ENCODE data around the gene CKB. TPM values are rescaled to one million over a fixed set of nuclear protein-coding genes. Genes with fewer than 3 reads are reported as not detected.

CKB gene
- polyA plus RNA-seq, 3 donors: 185 to 228 (median 194) TPM

DNA sequence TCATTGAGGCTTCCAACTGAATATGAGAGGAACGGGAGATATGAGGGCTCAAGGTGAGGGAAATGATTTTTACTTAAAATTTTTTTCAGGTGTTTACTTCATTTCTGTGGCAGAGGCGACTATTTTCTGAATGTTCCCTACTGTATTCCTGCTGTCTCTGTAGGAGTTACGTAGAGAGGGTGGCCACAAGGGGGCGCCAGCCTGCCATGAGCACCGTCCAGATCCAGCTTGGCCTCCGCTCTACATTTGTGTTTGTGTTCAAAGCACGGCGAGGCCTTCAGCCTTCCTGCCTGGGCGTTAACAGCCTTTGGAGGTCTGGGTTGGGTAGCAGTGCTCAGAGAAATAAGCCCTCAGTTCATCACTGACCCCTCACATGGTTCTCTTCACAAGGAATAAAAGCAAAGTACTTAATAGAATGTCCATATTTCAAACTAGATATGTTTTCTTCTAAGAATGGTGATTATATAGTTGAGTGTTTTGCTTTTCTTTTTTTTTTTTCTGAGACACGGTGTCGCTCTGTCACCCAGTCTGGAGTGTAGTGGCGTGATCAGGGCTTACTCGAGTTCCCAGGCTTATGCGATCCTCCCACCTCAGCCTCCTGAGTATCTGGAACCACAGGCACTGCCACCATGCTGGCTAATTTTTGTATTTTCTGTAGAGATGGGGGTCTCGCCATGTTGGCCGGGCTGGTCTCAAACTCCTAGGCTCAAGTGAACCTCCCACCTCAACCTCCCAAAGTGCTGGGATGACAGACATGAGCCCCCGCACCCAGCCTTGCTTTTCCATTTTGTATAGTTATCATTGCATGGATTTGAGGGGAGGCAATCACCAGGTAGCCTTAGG, 22.3 kb downstream of the CKB start:
- DNase-seq: peak; percentile 80

DNA sequence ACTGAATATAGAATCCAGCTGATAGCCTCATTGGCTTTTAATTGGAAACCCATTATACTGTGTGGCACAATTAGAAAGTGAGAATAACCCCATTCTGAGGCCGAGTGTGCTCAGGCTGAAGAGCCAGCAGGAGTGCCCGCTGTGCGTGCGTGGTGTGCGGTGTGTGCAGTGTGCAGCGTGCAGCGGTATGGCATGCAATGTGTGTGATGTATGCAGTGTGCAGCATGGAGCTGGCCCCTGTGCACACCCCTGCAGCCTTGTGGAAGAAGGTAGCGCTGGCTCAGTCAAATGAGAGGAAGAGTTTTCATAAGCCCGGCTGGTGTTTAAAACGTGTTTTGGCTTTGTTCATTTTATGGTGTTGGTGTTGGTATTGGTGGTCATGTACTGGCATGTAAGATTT, 22.9 kb downstream of the CKB start:
- DNase-seq: no peak

DNA sequence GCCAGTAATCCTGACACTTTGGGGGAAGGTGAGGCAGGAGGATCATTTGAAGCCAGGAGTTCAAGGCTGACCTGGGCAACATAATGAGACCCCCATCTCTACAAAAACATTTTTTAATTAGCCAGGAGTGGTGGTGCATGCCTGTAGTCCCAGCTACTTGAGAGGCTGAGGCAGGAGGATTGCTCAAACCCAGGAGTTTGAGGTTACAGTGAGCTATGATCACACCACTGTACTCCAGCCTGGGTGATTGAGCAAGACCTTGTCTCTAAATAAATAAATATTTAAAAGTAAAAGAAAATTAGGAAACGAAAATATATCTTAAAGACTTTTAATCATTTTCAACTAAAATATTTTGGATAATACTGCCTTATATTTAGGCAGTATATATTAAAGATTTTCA, 25.9 kb downstream of the CKB start:
- no peak for DNase-seq

DNA sequence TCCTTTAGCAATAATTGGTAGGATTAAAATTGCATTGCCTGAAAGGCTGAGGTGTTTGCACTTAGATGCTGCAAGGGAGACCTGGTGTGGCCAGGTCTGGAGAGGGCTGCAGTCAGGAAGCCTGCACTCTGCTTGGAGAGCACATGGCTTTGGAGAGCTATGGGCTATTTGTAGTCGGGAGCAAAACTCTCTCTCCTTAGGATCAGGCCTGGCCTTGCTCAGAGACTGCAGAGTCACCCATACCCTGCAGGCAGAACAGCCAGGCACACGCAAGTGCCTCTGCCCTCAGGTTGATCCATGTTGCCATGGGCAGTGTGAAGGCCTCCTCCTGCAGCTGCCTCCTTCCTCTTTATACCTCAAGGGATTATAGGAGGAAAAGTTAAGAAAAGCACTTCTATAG, 26.8 kb downstream of the CKB start:
- DNase-seq: no peak

DNA sequence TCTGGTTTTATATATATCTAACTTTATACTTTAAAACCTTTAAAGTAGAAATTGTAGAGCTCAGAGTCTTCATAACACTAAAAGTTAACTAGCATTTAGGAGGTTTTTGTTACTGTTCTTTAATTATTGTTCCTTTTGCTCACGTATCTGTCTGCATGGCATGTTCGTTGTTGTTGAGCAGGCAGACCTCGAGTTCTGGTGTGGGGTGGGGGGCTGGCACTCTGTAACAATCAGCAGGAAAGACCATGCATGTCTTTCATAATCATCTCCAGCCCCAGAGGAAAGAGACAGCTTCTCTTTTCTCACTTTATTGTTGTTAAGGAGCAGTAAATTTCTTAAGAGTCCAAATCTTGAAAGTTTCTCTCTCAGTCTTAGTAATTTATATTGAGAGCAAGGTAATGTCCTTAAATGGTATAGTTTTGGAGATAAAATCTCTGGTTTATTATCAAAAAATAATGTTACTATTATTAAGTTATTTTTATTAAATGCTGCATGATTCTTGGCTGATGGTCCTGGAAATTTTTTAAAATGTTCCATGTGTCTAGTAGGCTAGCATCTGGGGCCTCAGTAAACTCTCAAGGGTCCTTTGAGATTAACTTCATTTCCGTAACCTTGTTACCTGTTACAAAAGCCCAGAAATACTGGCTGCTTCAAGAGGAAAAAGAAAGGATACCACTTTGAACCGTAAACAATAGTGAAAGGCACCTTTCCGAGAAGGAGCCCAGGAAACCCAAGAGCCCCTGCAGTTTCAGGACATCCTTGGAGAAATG, 30.3 kb downstream of the CKB start:
- no peak for DNase-seq

DNA sequence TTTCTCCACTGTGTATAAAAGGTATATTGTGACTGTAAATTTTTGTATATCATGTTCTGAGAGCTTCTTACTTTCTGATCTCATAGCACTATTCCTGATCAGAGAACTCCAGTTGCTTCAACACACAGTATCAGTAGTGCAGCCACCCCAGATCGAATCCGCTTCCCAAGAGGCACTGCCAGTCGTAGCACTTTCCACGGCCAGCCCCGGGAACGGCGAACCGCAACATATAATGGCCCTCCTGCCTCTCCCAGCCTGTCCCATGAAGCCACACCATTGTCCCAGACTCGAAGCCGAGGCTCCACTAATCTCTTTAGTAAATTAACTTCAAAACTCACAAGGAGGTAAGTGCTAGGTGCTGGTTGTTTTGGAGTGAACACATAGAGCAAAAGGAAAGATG, 30.9 kb downstream of the CKB start:
- no peak for DNase-seq

DNA sequence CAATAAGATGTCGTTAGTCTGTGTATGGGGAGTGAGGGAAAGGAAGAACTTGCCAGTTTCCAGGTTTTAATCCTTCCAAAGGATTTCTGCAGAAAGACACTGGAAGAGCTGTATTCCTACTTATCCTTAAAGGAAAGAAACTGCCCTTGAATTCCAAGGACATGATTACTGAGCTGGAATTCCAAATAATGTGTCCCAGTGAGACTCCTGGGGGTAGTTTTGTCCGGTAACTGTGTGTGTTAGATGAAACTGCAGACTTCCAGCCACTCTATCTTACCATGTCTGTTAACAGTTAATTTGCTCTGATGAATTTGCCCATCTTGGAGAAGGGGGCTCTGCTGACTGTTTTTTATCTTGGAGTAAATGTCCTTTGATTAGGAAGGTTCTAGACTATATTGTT, 33.0 kb downstream of the CKB start:
- no peak for DNase-seq

DNA sequence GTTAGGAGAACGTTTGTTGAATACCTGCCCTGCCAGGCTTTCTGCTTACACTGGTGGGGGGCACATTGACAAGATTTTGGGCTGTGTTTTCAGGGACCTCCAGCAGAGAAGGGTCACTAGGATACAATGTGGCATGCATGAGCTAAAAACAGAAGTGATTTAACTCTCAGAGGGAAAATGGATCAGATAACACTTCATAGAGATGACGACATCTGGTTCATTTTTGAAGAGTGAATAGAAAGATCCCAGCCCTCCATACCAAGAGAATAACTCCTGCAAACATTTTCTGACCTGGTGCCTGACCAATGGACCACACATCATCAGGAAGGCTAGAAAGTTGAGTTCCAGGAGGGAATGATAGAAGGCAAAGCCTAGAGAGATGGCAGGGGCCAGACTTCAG, 33.7 kb downstream of the CKB start:
- no peak for DNase-seq

DNA sequence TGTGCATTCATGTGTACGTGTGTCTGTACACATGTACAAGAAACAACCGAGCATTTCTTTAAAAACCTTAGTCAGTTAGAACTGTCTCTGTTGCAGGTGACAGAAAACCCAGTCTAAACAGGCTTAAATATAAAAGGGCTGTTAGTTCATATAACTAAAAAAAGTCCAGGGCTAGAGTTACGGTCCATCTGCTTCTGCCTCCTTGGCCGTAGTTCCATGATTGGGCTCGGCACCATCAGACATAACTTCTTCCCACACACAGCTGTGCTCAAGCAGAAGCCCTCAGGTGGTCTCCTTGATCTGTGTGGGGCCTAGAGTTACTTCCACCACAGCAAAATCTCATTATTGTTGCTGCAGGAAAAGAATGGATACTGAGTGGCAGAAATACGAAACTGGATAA, 34.6 kb downstream of the CKB start:
- no peak for DNase-seq

DNA sequence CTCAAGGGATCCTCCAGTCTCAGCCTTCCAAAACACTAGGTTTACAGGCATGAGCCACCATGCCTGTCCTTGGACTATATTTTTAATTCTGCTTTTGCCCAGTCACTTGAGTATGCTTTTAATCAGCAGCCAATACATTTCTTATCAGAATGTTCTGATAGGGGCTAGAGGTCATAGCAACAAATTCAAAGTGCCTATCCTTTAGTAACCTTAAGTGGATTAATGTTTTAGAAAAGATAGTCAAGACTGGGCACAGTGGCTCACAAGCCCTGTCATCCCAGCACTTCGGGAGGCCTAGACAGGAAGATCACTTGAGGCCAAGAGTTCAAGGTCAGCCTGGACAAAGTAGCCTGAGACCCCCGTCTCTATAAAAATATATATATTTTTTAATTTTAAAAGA, 37.1 kb downstream of the CKB start:
- no peak for DNase-seq

DNA sequence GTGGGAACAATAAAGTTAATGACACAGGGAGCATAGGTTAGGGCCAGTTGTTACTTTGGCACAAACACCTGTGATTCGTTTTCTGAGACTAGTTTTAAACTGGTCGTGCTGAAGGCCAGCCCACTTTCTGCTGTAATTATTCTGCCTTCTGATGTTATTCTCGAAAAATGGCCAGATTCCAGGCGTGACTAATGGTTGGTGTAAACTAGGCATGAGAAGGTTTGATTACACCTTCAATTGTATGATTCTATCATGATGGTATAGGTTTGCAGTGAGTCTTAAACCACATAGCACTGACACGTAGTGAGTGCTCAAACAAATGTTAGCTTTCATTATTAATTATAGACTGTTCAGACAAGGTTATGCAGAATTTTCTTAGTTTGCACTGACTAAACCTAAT, 39.0 kb downstream of the CKB start:
- DNase-seq: peak; percentile 21

DNA sequence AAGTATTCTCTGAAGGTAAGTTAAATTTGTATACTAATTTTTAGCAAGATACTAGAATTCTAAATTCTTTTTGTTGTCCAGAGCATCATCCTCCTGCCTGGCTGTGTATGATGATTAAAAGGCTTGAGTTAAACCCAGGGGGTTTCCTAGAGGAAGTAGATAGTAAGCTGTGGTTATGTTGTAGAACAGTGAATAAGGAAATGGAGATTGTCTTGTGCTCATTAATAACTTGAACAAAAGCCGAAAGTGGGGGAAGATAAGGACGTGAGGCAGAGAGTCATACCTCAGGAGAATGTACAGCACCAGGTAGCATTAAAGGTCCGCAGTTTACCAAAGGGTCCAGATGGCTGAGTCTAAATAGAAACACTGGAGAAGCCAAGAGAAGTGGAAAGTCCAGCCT, 42.0 kb downstream of the CKB start:
- no peak for DNase-seq

DNA sequence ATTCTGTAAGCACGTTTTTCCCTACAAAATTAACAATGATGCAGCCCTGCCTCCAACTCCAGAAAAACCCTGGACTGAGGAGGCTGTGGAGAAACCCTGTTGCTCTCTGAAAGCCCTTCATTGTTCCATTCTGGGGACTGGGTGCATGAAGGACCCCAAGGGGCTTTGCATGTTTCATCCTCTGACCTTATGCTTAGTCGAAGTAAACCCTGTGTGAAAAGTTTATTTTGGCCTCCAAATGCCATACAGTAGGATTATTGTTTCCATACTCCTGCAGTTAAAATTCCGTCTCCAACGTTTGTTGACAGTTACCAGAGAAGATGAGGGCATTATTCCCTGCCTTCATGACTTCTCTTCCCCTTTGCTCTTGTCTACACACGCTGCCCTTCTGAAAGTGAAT, 46.0 kb downstream of the CKB start:
- no peak for DNase-seq

DNA sequence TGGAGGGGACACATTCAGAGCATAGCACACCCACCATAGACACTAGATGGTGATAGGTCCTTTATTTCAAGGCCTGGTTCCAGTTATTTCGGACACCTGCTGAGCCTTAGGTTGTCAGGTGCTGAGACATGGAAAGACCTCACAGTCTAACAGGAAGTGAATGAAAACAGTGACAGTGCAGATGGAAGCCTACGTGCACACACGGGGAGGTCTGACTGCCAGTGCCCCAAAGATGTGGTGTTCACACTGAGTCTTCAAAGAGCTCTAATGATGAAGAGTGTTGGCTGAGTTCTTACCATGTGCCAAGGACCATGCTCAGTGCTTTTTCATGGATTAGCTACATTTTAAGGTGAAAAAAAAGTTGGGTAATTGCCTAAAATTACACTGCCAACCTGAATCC, 46.6 kb downstream of the CKB start:
- no peak for DNase-seq

DNA sequence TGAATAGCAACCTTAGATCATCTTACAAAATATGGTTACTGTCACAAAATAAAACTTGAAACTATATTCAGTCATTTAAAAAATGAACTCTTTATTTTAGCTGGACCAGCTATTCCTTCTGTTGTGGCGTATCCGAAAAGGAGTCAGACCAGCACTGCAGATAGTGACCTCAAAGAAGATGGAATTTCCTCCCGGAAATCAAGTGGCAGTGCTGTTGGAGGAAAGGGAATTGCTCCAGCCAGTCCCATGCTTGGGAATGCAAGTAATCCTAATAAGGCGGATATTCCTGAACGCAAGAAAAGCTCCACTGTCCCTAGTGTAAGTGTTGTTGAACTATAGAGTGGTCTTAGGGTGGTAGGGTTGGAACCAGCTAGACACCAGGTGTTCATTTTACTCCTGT, 47.7 kb downstream of the CKB start:
- no peak for DNase-seq

DNA sequence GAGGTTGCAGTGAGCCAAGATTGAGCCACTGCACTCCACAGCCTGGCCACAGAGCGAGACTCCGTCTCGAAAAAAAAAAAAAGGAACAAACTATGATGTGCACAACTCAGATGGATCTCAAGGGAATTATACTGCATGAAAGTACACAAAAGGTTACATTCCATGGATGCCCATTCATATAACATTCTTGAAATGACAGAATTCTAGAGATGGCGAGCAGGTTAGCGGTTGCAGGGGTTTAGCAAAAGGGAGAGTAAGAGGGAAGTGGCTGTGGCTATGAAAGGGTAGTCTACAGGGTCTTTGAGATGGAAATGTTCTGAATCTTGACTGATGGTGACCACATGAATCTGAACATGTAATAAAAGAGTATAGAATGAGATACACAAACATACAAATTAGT, 49.7 kb downstream of the CKB start:
- DNase-seq: no peak

Other genes with a start within 250 kb of the CKB start
- gene EIF5, start 188.6 kb downstream of the CKB start, polyA plus RNA-seq (ENCODE audit: insufficient read length in 3 of 3): 100 to 1,000 TPM; 226 to 257 (median 257) TPM
- gene MARK3, start 137.4 kb downstream of the CKB start, polyA plus RNA-seq (ENCODE audit: insufficient read length in 3 of 3): 100 to 1,000 TPM in 2 of 3 donors, 10 to 100 TPM in 1; 92.0 to 135 (median 103) TPM
- gene TRMT61A, start 6.4 kb upstream of the CKB start, polyA plus RNA-seq (ENCODE audit: insufficient read length in 3 of 3): 10 to 100 TPM in 1 of 3 donors, 1 to 10 TPM in 2; 8.9 to 10.5 (median 9.1) TPM
- 10 to 100 TPM; 28.2 to 31.6 (median 28.9) TPM for gene BAG5, start 39.8 kb upstream of the CKB start, polyA plus RNA-seq (ENCODE audit: insufficient read length in 3 of 3)
- gene COA8, start 40.1 kb upstream of the CKB start, polyA plus RNA-seq (ENCODE audit: insufficient read length in 3 of 3): 10 to 100 TPM; 37.8 to 43.5 (median 43.4) TPM
- gene KLC1, start 106.4 kb upstream of the CKB start, polyA plus RNA-seq (ENCODE audit: insufficient read length in 3 of 3): 100 to 1,000 TPM in 2 of 3 donors, 10 to 100 TPM in 1; 96.5 to 146 (median 145) TPM
- gene XRCC3, start 192.6 kb upstream of the CKB start, polyA plus RNA-seq (ENCODE audit: insufficient read length in 3 of 3): 10 to 100 TPM; 15.5 to 23.1 (median 21.1) TPM
- 10 to 100 TPM; 56.2 to 61.2 (median 59.7) TPM for gene ZFYVE21, start 193.0 kb upstream of the CKB start, polyA plus RNA-seq (ENCODE audit: insufficient read length in 3 of 3)